HG02763 (cell line): Measurements from ENCODE around the gene VCAN.

Experiments used
- ATAC-seq: cut with Tn5 transposase; IDR thresholded peaks from one replicate; pipeline ENCODE4 v1.9.1; 2021; ENCODE audit warnings: mild to moderate bottlenecking, moderate library complexity; ENCODE audit not compliant: unreplicated experiment

Gene VCAN

DNA sequence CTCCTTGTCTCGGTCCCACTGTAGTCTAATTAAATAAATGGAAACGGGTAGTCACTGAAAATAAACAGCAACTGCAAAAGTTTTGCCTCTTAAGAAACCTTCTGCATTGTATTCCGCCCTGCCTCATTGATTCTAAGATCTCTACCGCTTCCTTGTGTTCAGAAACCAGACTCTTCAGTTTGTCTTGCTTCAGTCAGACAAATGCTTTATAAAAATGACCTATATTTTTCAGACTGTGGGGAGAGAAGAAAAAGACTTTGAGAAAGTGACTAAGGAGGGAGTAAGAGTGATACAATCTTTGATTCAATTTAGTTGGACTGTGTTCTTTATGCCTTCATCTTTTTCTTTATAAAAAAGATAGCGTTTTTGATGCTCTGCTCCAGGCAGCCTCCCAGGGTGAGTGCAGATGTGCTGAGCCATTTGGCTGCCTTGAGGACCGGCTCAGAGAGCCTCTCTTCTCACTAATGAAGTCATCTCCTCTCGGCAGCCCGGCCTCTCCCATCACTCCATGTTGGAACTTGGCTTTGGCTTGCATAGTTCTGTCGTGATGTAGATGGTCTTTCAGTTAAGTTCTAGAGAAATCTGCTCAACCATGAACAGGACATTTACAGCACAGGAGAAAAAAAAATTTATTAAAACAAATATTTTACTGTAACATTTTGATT lies 4.0 kb upstream of the VCAN start:
- ATAC-seq, result no peak

- no peak for ATAC-seq
Measured at GRCh38 chr5:83469075-83469474, 2.5 kb upstream of the VCAN start.

DNA sequence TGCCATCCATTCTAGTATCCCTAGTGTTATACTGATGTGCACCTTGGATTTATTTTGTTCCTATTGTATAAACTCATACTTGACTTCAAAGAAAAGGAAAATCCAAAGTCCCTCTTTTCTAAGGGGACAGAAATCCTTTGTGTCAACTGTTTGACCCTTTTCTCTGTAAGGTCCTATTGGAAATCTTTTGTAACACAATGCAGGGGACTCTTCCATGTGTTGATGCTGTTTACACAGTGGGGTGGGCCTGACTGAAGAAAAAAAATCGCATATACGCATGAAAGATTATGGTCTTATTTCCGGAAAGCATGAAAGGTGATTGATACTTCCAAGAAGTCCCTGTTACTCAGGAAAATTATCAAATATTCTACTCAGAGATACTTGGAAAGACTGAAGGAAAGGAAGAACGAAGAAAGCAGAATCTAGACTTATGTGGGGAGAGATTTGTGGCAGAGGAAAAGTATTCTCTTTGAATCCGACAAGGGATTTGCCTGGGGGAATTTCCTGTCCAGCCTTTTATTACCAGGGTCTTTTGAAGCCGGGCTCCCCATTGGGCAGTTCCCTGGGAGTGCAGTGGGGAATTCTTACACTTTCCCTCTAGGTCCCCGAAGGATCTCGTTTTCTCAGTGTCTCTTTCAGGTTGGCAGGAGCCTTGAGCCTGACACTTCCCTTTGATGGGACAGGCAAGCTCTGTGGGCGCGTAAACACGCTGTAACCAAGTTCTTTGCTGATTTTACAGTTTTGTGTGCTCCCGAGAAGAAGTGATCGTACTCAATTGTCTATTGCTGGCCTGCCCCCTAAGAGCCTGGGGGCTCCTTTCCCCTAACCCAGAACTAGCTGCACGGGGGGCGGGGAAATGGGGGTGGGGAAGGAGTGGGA lies 779 bp upstream of the VCAN start:
- no peak for ATAC-seq

DNA sequence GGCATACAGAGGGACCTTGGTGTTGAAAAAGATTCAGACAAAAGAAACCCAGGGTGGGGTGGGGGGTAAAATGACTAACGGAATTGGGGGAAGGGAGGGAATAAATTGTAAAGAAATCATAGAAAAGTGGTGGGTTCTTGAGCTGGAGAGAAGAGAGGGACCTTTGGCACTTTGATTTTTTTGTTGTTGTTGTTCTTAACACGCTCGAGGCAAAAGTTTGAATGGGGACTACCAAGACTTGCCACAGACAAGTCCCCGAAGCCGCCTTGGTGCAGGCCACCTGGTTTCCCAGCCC lies 616 bp downstream of the VCAN start:
- no peak for ATAC-seq

- ATAC-seq, result peak; percentile 40
Measured at GRCh38 chr5:83472508-83473345, 1.2 kb downstream of the VCAN start.

- ATAC-seq, result peak; percentile 57
Measured at GRCh38 chr5:83473346-83474160, 2.0 kb downstream of the VCAN start.

GRCh38 chr5:83474161-83474796 lies 2.7 kb downstream of the VCAN start:
- no peak for ATAC-seq

- no peak for ATAC-seq
Measured at GRCh38 chr5:83474991-83475390, 3.4 kb downstream of the VCAN start.

DNA sequence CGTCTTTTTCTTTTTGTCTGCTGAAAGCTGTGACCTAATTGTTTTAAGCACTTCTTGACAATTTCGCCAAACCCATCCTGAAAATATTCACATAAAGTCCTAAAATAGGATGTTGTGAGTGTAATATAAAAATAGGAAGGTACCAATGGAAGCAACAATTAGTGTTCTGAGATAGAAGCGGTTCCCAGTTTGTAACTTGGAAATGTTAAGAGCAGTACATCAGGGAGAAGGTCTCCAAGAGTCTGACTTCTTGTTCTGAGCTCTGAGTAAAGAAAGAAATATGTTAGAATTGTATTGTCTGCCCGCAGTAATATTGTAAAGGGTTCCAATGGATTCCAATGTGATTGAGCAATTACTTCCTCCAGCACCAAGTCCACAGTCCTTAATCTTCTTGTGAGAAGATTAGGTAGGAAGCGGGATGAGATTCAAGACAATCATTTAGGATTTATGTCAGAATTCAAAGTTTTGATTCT lies 3.9 kb downstream of the VCAN start:
- no peak for ATAC-seq

- no peak for ATAC-seq
Measured at GRCh38 chr5:83475935-83476814, 4.6 kb downstream of the VCAN start.

GRCh38 chr5:83482961-83483360 lies 11.4 kb downstream of the VCAN start:
- no peak for ATAC-seq

GRCh38 chr5:83484294-83484693 lies 12.8 kb downstream of the VCAN start:
- ATAC-seq, result no peak

- ATAC-seq, result no peak
Measured at GRCh38 chr5:83485842-83486241, 14.3 kb downstream of the VCAN start.

- ATAC-seq, result no peak
Measured at GRCh38 chr5:83487155-83487554, 15.6 kb downstream of the VCAN start.

DNA sequence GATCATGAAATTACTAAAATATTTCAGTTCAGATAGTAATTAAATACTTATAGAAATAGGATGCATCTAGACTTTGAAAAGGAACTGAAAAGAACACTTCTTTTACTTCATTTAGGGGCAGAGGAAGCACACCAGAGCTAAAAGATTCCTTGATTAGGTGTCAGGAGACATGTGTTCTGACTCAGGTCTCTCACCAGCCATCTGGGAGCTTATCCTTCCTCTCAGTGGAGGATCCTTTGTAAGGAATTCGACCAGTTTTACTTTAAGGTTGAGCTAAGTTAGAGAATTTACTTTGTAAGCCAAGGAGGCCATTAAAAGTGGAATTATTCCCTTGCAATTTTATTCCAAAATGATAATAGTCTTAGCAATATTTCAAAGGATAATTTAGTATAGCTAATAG lies 16.7 kb downstream of the VCAN start:
- ATAC-seq, result no peak

DNA sequence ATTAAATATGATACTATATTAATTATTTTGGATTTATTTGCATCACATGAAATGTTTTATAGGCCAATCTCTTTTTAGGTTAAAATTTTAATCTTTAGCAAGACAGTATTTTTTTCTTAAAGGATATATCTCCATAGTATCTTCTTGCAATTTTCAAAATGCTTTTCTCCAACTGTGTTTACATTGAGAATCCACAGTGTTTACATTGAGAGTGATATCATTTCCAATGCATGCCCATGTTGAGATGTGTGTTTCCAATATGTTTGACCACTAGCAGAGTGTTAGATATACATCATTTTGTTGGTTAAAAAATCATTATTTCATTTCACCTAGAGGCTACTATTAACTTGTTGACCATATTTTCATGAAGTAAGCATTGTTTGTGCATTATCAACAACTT lies 17.3 kb downstream of the VCAN start:
- ATAC-seq, result no peak

DNA sequence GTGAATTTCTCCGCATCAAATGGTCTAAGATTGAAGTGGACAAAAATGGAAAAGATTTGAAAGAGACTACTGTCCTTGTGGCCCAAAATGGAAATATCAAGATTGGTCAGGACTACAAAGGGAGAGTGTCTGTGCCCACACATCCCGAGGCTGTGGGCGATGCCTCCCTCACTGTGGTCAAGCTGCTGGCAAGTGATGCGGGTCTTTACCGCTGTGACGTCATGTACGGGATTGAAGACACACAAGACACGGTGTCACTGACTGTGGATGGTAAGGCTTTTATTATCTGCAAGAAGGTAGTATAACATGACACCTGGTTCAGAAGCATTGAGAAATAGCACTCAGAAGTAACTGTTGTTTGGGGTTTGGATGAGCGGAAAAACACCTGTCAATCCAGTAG lies 18.7 kb downstream of the VCAN start:
- no peak for ATAC-seq

- no peak for ATAC-seq
Measured at GRCh38 chr5:83492331-83492730, 20.8 kb downstream of the VCAN start.

DNA sequence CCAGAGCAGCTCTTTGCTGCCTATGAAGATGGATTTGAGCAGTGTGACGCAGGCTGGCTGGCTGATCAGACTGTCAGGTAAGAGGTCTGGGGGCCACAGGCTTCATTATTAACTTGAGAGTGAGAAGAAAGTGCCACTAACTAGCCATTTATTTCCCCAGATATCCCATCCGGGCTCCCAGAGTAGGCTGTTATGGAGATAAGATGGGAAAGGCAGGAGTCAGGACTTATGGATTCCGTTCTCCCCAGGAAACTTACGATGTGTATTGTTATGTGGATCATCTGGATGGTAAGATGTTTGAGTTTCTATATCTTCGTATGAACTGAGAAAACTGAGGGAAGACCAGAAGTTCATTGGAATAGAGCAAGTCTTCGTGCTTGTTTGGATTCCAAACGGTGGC lies 22.1 kb downstream of the VCAN start:
- no peak for ATAC-seq
